ENCODE measurements around the gene KBTBD13. TPM values are rescaled to one million over a fixed set of nuclear protein-coding genes. Genes with fewer than 3 reads are reported as not detected.

The KBTBD13 gene
- total RNA-seq, 6 experiments from 2014 or later: not detected

- H3K36me3 Mint-ChIP-seq (ENCODE audit: low read depth): no peaks in the 10 kb centered on the region
- no peak for TF ChIP-seq CTCF (IDR thresholded peaks at IDR 0.05)
- H3K9me3 Mint-ChIP-seq: no peaks in the 10 kb centered on the region
- H3K27me3 Mint-ChIP-seq (ENCODE audit: insufficient read depth): peaks cover 27% of the 10 kb centered on the region
- H3K4me3 Mint-ChIP-seq: no peak overlapping the region; the same call in 1 of the 2 replicates
- no peak overlapping the region for H3K27ac Mint-ChIP-seq
- no peak for DNase-seq
- H3K4me1 Mint-ChIP-seq (ENCODE audit: low read depth): peaks cover 25% of the 10 kb centered on the region
Measured at GRCh38 chr15:65067317-65067644, 9.3 kb upstream of the KBTBD13 start.

- no peak for TF ChIP-seq CTCF (IDR thresholded peaks at IDR 0.05)
- no peak for DNase-seq
- H3K4me1 Mint-ChIP-seq (ENCODE audit: low read depth): peaks cover 25% of the 10 kb centered on the region
- H3K27ac Mint-ChIP-seq: no peak within 1 kb of the TSS
- H3K36me3 Mint-ChIP-seq (ENCODE audit: low read depth): no peaks in the 10 kb centered on the region
- H3K27me3 Mint-ChIP-seq (ENCODE audit: insufficient read depth): peaks cover 23% of the 10 kb centered on the region
- no peaks in the 10 kb centered on the region for H3K9me3 Mint-ChIP-seq
- no peak within 1 kb of the TSS; the same call in 1 of the 2 replicates for H3K4me3 Mint-ChIP-seq
Measured at GRCh38 chr15:65067645-65068402, 8.7 kb upstream of the KBTBD13 start, which contains the start of gene RASL12. TSS of gene RASL12 (minus strand) at chr15:65067991. CDS start at chr15:65067835, 156 bp downstream.

- Mint-ChIP-seq H3K4me3 (no peak overlapping the region; the same call in 1 of the 2 replicates), H3K9me3 (no peaks in the 10 kb centered on the region), H3K36me3 (ENCODE audit: low read depth) (no peaks in the 10 kb centered on the region), H3K27ac (no peak overlapping the region), H3K27me3 (ENCODE audit: insufficient read depth) (peaks cover 21% of the 10 kb centered on the region), H3K4me1 (ENCODE audit: low read depth) (peaks cover 25% of the 10 kb centered on the region)
- no peak for TF ChIP-seq CTCF (IDR thresholded peaks at IDR 0.05)
- no peak for DNase-seq
Measured at GRCh38 chr15:65068403-65068788, 8.2 kb upstream of the KBTBD13 start.

GRCh38 chr15:65069179-65069578 lies 7.4 kb upstream of the KBTBD13 start:
- DNase-seq: peak; percentile 68
- peaks cover 20% of the 10 kb centered on the region for H3K27me3 Mint-ChIP-seq (ENCODE audit: insufficient read depth)
- H3K36me3 Mint-ChIP-seq (ENCODE audit: low read depth): no peaks in the 10 kb centered on the region
- no peaks in the 10 kb centered on the region for H3K9me3 Mint-ChIP-seq
- TF ChIP-seq CTCF (IDR thresholded peaks at IDR 0.05): no peak
- H3K4me3 Mint-ChIP-seq: no peak overlapping the region
- no peak overlapping the region; the same call in 1 of the 2 replicates for H3K27ac Mint-ChIP-seq
- H3K4me1 Mint-ChIP-seq (ENCODE audit: low read depth): peaks cover 25% of the 10 kb centered on the region

- H3K27ac Mint-ChIP-seq: no peak overlapping the region; the same call in 1 of the 2 replicates
- peaks cover 25% of the 10 kb centered on the region for H3K4me1 Mint-ChIP-seq (ENCODE audit: low read depth)
- DNase-seq: no peak
- H3K4me3 Mint-ChIP-seq: no peak overlapping the region
- TF ChIP-seq CTCF (IDR thresholded peaks at IDR 0.05): no peak
- no peaks in the 10 kb centered on the region for H3K9me3 Mint-ChIP-seq
- H3K27me3 Mint-ChIP-seq (ENCODE audit: insufficient read depth): peaks cover 15% of the 10 kb centered on the region
- no peaks in the 10 kb centered on the region for H3K36me3 Mint-ChIP-seq (ENCODE audit: low read depth)
Measured at GRCh38 chr15:65069779-65070546, 6.6 kb upstream of the KBTBD13 start.
